NCI-H146 treated with DMSO at 0.1 percent for 48 hours (cell line): Measurements from ENCODE around the gene FOCAD.

Experiments
- DNase-seq: peaks from one replicate; lab custom pipeline; 2025; ENCODE audit not compliant: unreplicated experiment; lab: John Stamatoyannopoulos, UW

FOCAD gene

GRCh38 chr9:20870115-20870514 is 186.1 kb downstream of the FOCAD start:
- no peak for DNase-seq

GRCh38 chr9:20872340-20872977 is 188.4 kb downstream of the FOCAD start:
- DNase-seq: no peak

- no peak for DNase-seq
Observed at GRCh38 chr9:20873240-20873865, 189.3 kb downstream of the FOCAD start.

GRCh38 chr9:20880271-20880670 is 196.2 kb downstream of the FOCAD start:
- no peak for DNase-seq

GRCh38 chr9:20880675-20881074 is 196.6 kb downstream of the FOCAD start:
- no peak for DNase-seq

- peak; percentile 33 for DNase-seq
Observed at GRCh38 chr9:20884985-20885593, 201.0 kb downstream of the FOCAD start.

GRCh38 chr9:20898885-20899554 is 215.0 kb downstream of the FOCAD start:
- no peak for DNase-seq

- DNase-seq: no peak
Observed at GRCh38 chr9:20903212-20903611, 219.2 kb downstream of the FOCAD start.

- no peak for DNase-seq
Observed at GRCh38 chr9:20904995-20905394, 220.9 kb downstream of the FOCAD start.

- DNase-seq: peak; percentile 21
Observed at GRCh38 chr9:20906326-20906725, 222.3 kb downstream of the FOCAD start.

- DNase-seq: no peak
Observed at GRCh38 chr9:20908461-20908860, 224.4 kb downstream of the FOCAD start.

- no peak for DNase-seq
Observed at GRCh38 chr9:20914556-20914955, 230.5 kb downstream of the FOCAD start.

GRCh38 chr9:20921362-20921761 is 237.3 kb downstream of the FOCAD start:
- DNase-seq: no peak

- no peak for DNase-seq
Observed at GRCh38 chr9:20925256-20926045, 241.4 kb downstream of the FOCAD start.

- DNase-seq: no peak
Observed at GRCh38 chr9:20929276-20929675, 245.2 kb downstream of the FOCAD start.

- no peak for DNase-seq
Observed at GRCh38 chr9:20930836-20931235, 246.8 kb downstream of the FOCAD start.

- DNase-seq: no peak
Observed at GRCh38 chr9:20940447-20941173, 256.6 kb downstream of the FOCAD start.

GRCh38 chr9:20941174-20941690 is 257.2 kb downstream of the FOCAD start:
- DNase-seq: peak; percentile 84

- no peak for DNase-seq
Observed at GRCh38 chr9:20944507-20944906, 260.4 kb downstream of the FOCAD start.

- DNase-seq: no peak
Observed at GRCh38 chr9:20945269-20945668, 261.2 kb downstream of the FOCAD start.
